ENCODE results near the gene MUC5B.

DNA sequence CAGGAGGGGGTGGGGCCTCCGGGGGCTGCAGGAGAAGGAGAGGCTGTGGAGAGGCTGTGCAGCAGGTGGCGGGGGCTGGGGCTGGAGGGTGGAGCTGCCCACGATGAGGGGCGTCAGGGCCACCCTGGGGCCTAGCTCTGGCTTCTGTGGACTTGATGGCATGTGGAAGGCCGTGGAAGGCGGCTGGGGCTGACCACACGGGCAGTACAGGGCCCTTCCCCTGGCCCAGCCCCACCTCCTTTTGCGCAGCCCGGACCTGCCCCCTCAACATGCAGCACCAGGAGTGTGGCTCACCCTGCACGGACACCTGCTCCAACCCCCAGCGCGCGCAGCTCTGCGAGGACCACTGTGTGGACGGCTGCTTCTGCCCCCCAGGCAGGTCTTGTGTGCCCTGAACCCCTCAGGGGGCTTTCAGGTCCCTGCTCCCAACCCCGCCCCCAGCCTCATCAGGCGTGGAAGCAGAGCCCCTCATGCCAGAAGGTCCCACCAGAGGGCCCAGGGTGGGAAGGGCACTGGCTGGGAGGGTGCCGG, 6.1 kb downstream of the MUC5B start:
- TF ChIP-seq CTCF (conservative IDR thresholded peaks at IDR 0.05; ENCODE audit: low read depth, low read length), result no peak
- no peak for TF ChIP-seq EZH2 (IDR thresholded peaks at IDR 0.05; ENCODE audit: low read length, unreplicated experiment)
- TF ChIP-seq EZH2phosphoT487 (IDR thresholded peaks at IDR 0.05; ENCODE audit: borderline replicate concordance, low read length), result no peak

All from PC-3 (cell line).